GM19463 (cell line): Measurements from ENCODE around the gene NID2.

Experiments
- ATAC-seq: cut with Tn5 transposase; IDR thresholded peaks from one replicate; pipeline ENCODE4 v1.9.1; 2021; ENCODE audit warnings: mild to moderate bottlenecking, moderate library complexity; ENCODE audit not compliant: unreplicated experiment

Gene NID2

GRCh38 chr14:52026901-52027300, 42.0 kb downstream of the NID2 start:
- ATAC-seq = no peak

- ATAC-seq = no peak
Measured at GRCh38 chr14:52026017-52026660, 42.7 kb downstream of the NID2 start.

GRCh38 chr14:52025310-52025709, 43.5 kb downstream of the NID2 start:
- no peak for ATAC-seq

GRCh38 chr14:52023518-52023917, 45.3 kb downstream of the NID2 start:
- no peak for ATAC-seq

GRCh38 chr14:52021957-52022600, 46.8 kb downstream of the NID2 start:
- peak; percentile 93 for ATAC-seq

GRCh38 chr14:52020866-52021717, 47.8 kb downstream of the NID2 start:
- no peak for ATAC-seq

- no peak for ATAC-seq
Measured at GRCh38 chr14:52020161-52020714, 48.6 kb downstream of the NID2 start.

- no peak for ATAC-seq
Measured at GRCh38 chr14:52018970-52019369, 49.9 kb downstream of the NID2 start.

GRCh38 chr14:52018252-52018651, 50.6 kb downstream of the NID2 start:
- ATAC-seq = no peak

GRCh38 chr14:52015411-52016030, 53.3 kb downstream of the NID2 start:
- no peak for ATAC-seq

- no peak for ATAC-seq
Measured at GRCh38 chr14:52014601-52015267, 54.1 kb downstream of the NID2 start.

GRCh38 chr14:52013984-52014600, 54.8 kb downstream of the NID2 start:
- no peak for ATAC-seq

- no peak for ATAC-seq
Measured at GRCh38 chr14:52012635-52013034, 56.2 kb downstream of the NID2 start.

- ATAC-seq = no peak
Measured at GRCh38 chr14:52011523-52011922, 57.3 kb downstream of the NID2 start.

GRCh38 chr14:52010173-52010693, 58.6 kb downstream of the NID2 start:
- ATAC-seq = no peak

- no peak for ATAC-seq
Measured at GRCh38 chr14:52008136-52008535, 60.7 kb downstream of the NID2 start.

- no peak for ATAC-seq
Measured at GRCh38 chr14:52007637-52008036, 61.2 kb downstream of the NID2 start.

- no peak for ATAC-seq
Measured at GRCh38 chr14:52007211-52007610, 61.6 kb downstream of the NID2 start.

- ATAC-seq = no peak
Measured at GRCh38 chr14:52006361-52006760, 62.5 kb downstream of the NID2 start.

GRCh38 chr14:52005625-52006024, 63.2 kb downstream of the NID2 start:
- no peak for ATAC-seq
